BJ (cell line): ENCODE results near the gene HCFC1. TPM values are rescaled to one million over a fixed set of nuclear protein-coding genes. Genes with fewer than 3 reads are reported as not detected.

Source experiments
- CTCF ChIA-PET: fragments of 350-600 bp; formaldehyde crosslinking; extraction: SDS; loops from one replicate; lab custom pipeline; 2021; ENCODE audit warnings: antibody characterized with exemption, inconsistent platforms; lab: Yijun Ruan, JAX
- POLR2A ChIA-PET: fragments of 300-600 bp; sonication (Branson Sonifier 250); formaldehyde crosslinking; extraction: SDS; loops from one replicate; lab custom pipeline; 2021; ENCODE audit warnings: antibody characterized with exemption; lab: Charles Lee
- DNase-seq: peaks from one replicate; pipeline ENCODE4 v3.0.0-alpha.2; 2011; ENCODE audit warnings: low read depth
- H3K27me3 ChIP-seq: 2 replicates; pipeline ENCODE4 v1.6.0; 2011; ENCODE audit warnings: low read length; ENCODE audit not compliant: control insufficient read depth, insufficient read depth
- H3K36me3 ChIP-seq: 2 replicates; pipeline ENCODE4 v1.5.1; 2011; ENCODE audit warnings: low read length; ENCODE audit not compliant: control insufficient read depth, insufficient read depth
- H3K4me3 ChIP-seq: 2 replicates; pipeline ENCODE4 v1.5.1; 2011; ENCODE audit warnings: low read depth, mild to moderate bottlenecking, control low read depth, low read length
- CTCF ChIP-seq: IDR thresholded peaks from 2 replicates; pipeline ENCODE4 v1.5.1; 2011; ENCODE audit warnings: low read depth, mild to moderate bottlenecking, control low read depth, inconsistent platforms, low read length, moderate library complexity; ENCODE audit not compliant: insufficient read depth
- polyA plus RNA-seq: library from polyadenylated mRNA; depleted of rRNA; stranded (reverse); fragments of >200 nt; gene quantifications from 2 replicates; pipeline ENCODE4 v1.2.3, GENCODE V29; 2011

HCFC1 gene
- polyA plus RNA-seq, 1 experiment: 3.3 TPM

GRCh38 chrX:153973127-153974002 lies 1.7 kb upstream of the HCFC1 start:
- peak overlapping the region; percentile 75 for H3K4me3 ChIP-seq
- POLR2A ChIA-PET: no interaction called here
- no peaks in the 10 kb centered on the region for H3K36me3 ChIP-seq
- no peaks in the 10 kb centered on the region for H3K27me3 ChIP-seq
- CTCF ChIA-PET: interaction anchor here (1.5 kb wide), 1 partner anchor 40 kb away, joined by 7 read pairs; no protein-coding TSS in a partner anchor
- no peak for DNase-seq
- TF ChIP-seq CTCF: no peak

- ChIA-PET CTCF (no interaction called here), POLR2A (no interaction called here)
- Histone ChIP-seq H3K27me3 (no peaks in the 10 kb centered on the region), H3K36me3 (no peaks in the 10 kb centered on the region), H3K4me3 (peak within 1 kb of the TSS; percentile 75)
- DNase-seq: no peak
- TF ChIP-seq CTCF: no peak
Observed at GRCh38 chrX:153972368-153973126, 929 bp upstream of the HCFC1 start, which contains the start of gene TMEM187. Gene TMEM187 (plus strand): TSS chrX:153972754. CDS start chrX:153982063, 9,309 bp downstream.

- H3K27me3 ChIP-seq: no peaks in the 10 kb centered on the region
- POLR2A ChIA-PET: no interaction called here
- peak overlapping the region; percentile 75 for H3K4me3 ChIP-seq
- no peak for DNase-seq
- no peak for TF ChIP-seq CTCF
- CTCF ChIA-PET: interaction anchor here (1.0 kb wide), 1 partner anchor 54 kb away, joined by 4 read pairs; no protein-coding TSS in a partner anchor
- H3K36me3 ChIP-seq: no peaks in the 10 kb centered on the region
Observed at GRCh38 chrX:153971124-153971449, 531 bp downstream of the HCFC1 start.

- POLR2A ChIA-PET: no interaction called here
- CTCF ChIA-PET: interaction anchor here (0.7 to 4.7 kb wide), 6 partner anchors 9 to 142 kb away, joined by 3 to 19 read pairs (median 3); no protein-coding TSS in a partner anchor
Observed at GRCh38 chrX:153970357-153971123, 1.1 kb downstream of the HCFC1 start.

More at GRCh38 chrX:153970357-153971123, 1.1 kb downstream of the HCFC1 start:
- DNase-seq: no peak
- Histone ChIP-seq H3K4me3 (peak overlapping the region; percentile 75), H3K36me3 (no peaks in the 10 kb centered on the region), H3K27me3 (no peaks in the 10 kb centered on the region)
- no peak for TF ChIP-seq CTCF
